ENCODE results near the gene C16orf92. TPM values are rescaled to one million over a fixed set of nuclear protein-coding genes. Genes with fewer than 3 reads are reported as not detected.

The C16orf92 gene
- total RNA-seq, 1 experiment from 2014 or later: not detected

DNA sequence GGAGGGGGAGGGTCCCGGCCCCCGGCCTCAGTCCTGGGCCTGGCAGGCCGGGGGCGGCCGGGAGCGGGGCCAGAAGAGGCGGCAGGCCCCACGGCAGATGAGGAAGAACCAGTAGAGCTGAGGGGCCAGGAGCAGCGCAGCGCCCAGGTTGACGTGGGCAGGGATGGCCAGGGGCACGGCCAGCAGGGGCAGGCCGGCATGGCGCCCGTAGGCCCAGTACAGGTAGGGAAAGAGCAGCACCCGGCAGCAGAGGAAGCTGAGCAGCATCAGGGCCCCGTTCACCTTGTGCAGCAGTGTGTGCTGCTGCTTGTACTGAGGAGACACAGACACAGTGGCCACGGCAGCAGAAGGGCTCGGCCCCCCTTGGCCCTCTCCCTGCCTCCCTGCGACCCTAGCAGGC, 2.2 kb downstream of the C16orf92 start:
- Histone ChIP-seq H3K36me3 (ENCODE audit: control insufficient read depth in 1 of 2, insufficient read depth in 2 of 2, low read length in 2 of 2) (no peaks in the 10 kb centered on the region), H3K9me2 (ENCODE audit: insufficient read depth) (no peaks in the 10 kb centered on the region), H3K4me1 (ENCODE audit: control insufficient read depth in 1 of 2, insufficient read depth in 2 of 2, low read length in 2 of 2) (peaks cover 0 to 15% of the 10 kb centered on the region in 2 experiments; a peak in 2 of 4 replicates), H3K27ac (ENCODE audit: low read depth, low read length) (no peak overlapping the region), H3K27me3 (ENCODE audit: insufficient read depth, low read length) (no peaks in the 10 kb centered on the region), H3K4me3 (replicated peaks in 1 of 2; ENCODE audit: low read depth in 1 of 2, low read length in 2 of 2) (no peak overlapping the region), H2AFZ (ENCODE audit: low read depth, low read length, poor library complexity, severe bottlenecking) (no peak overlapping the region), H3K9me3 (ENCODE audit: control insufficient read depth in 1 of 2, insufficient read depth in 1 of 2, low read depth in 1 of 2, low read length in 2 of 2) (no peaks in the 10 kb centered on the region), H3K79me2 (ENCODE audit: insufficient read depth, low read length) (no peaks in the 10 kb centered on the region), H4K20me1 (ENCODE audit: insufficient read depth) (no peaks in the 10 kb centered on the region), H3K4me2 (ENCODE audit: low read length) (no peak overlapping the region), H3K9ac (ENCODE audit: low read length) (no peak overlapping the region)
- DNase-seq (ENCODE audit: low read depth, low spot score) (no peak), ATAC-seq (no peak)
- TF ChIP-seq, protein P1, sequence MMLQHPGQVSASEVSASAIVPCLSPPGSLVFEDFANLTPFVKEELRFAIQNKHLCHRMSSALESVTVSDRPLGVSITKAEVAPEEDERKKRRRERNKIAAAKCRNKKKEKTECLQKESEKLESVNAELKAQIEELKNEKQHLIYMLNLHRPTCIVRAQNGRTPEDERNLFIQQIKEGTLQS (IDR thresholded peaks at IDR 0.05): no peak
- TF ChIP-seq EGR1 (IDR thresholded peaks at IDR 0.05; ENCODE audit: low read depth) (no peak), POLR2AphosphoS5 (IDR thresholded peaks at IDR 0.05; ENCODE audit: low read depth, low read length) (no peak), ZFX (IDR thresholded peaks at IDR 0.05) (no peak), CBX3 (IDR thresholded peaks at IDR 0.05; ENCODE audit: low read depth) (no peak), EZH2phosphoT487 (IDR thresholded peaks at IDR 0.05; ENCODE audit: borderline replicate concordance) (no peak), JUND (IDR thresholded peaks at IDR 0.05) (no peak), YY1 (IDR thresholded peaks at IDR 0.05; ENCODE audit: extremely low read depth, insufficient replicate concordance, low read depth, low read length) (no peak)
- TF ChIP-seq, protein P2, sequence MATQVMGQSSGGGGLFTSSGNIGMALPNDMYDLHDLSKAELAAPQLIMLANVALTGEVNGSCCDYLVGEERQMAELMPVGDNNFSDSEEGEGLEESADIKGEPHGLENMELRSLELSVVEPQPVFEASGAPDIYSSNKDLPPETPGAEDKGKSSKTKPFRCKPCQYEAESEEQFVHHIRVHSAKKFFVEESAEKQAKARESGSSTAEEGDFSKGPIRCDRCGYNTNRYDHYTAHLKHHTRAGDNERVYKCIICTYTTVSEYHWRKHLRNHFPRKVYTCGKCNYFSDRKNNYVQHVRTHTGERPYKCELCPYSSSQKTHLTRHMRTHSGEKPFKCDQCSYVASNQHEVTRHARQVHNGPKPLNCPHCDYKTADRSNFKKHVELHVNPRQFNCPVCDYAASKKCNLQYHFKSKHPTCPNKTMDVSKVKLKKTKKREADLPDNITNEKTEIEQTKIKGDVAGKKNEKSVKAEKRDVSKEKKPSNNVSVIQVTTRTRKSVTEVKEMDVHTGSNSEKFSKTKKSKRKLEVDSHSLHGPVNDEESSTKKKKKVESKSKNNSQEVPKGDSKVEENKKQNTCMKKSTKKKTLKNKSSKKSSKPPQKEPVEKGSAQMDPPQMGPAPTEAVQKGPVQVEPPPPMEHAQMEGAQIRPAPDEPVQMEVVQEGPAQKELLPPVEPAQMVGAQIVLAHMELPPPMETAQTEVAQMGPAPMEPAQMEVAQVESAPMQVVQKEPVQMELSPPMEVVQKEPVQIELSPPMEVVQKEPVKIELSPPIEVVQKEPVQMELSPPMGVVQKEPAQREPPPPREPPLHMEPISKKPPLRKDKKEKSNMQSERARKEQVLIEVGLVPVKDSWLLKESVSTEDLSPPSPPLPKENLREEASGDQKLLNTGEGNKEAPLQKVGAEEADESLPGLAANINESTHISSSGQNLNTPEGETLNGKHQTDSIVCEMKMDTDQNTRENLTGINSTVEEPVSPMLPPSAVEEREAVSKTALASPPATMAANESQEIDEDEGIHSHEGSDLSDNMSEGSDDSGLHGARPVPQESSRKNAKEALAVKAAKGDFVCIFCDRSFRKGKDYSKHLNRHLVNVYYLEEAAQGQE (IDR thresholded peaks at IDR 0.05; ENCODE audit: low read depth): no peak
- TF ChIP-seq, protein P3, sequence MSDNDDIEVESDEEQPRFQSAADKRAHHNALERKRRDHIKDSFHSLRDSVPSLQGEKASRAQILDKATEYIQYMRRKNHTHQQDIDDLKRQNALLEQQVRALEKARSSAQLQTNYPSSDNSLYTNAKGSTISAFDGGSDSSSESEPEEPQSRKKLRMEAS (IDR thresholded peaks at IDR 0.05): no peak
- POLR2A ChIA-PET: no interaction called here
- CTCF ChIA-PET: no interaction called here
- RAD21 ChIA-PET (ENCODE audit: low non-redundant PET in 1 of 2, low total read pairs in 2 of 2, uncharacterized antibody in 2 of 2, unreplicated experiment in 2 of 2): no interaction called here
- intact Hi-C loops (cut with micrococcal nuclease): loop anchor here (10.0 kb wide), 1 partner anchor 910 kb away; no protein-coding TSS in a partner anchor
- BruUV-seq (replicated peaks): no TSS peak
